ENCODE data around the gene DDX3X. TPM values are rescaled to one million over a fixed set of nuclear protein-coding genes. Genes with fewer than 3 reads are reported as not detected.

Gene DDX3X
- total and polyA plus RNA-seq, 2 of the 13 experiments (the other 11 are each of a cell fraction or from before 2014, with no cell fraction given) = 53.5 to 239 TPM

GRCh38 chrX:41381685-41382084 is 47.7 kb downstream of the DDX3X start (continued):
- peak; percentile 91 for TF ChIP-seq HNF4A (CRISPR knock-in tag; IDR thresholded peaks at IDR 0.05)
- no peak for TF ChIP-seq KDM3A (CRISPR knock-in tag; IDR thresholded peaks at IDR 0.05; ENCODE audit: low read depth)
- TF ChIP-seq STAT5B (CRISPR knock-in tag; IDR thresholded peaks at IDR 0.05) = no peak
- no peak for TF ChIP-seq SMC3 (IDR thresholded peaks at IDR 0.05; ENCODE audit: low read length)
- no peak for TF ChIP-seq CEBPZ (IDR thresholded peaks at IDR 0.05; ENCODE audit: low read length)
- TF ChIP-seq RCOR2 (CRISPR knock-in tag; IDR thresholded peaks at IDR 0.05) = no peak
- peak; percentile 65 for TF ChIP-seq HOXA3 (CRISPR knock-in tag; IDR thresholded peaks at IDR 0.05)
- no peak for TF ChIP-seq MTF2 (CRISPR knock-in tag; IDR thresholded peaks at IDR 0.05; ENCODE audit: borderline replicate concordance)
- TF ChIP-seq GPBP1L1 (CRISPR knock-in tag; IDR thresholded peaks at IDR 0.05) = no peak
- TF ChIP-seq ZNF350 (CRISPR knock-in tag; IDR thresholded peaks at IDR 0.05; ENCODE audit: borderline replicate concordance, low read depth) = 0 out of 2 replicates have a peak, but pooled peaks have one; percentile 38
- no peak for TF ChIP-seq ZNF260 (CRISPR knock-in tag; IDR thresholded peaks at IDR 0.05; ENCODE audit: borderline replicate concordance, low read depth)
- TF ChIP-seq ZNF10 (CRISPR knock-in tag; IDR thresholded peaks at IDR 0.05; ENCODE audit: borderline replicate concordance, low read depth) = no peak
- peak; percentile 49 for TF ChIP-seq ZNF687 (CRISPR knock-in tag; IDR thresholded peaks at IDR 0.05)
- TF ChIP-seq ZNF354B (CRISPR knock-in tag; IDR thresholded peaks at IDR 0.05) = no peak
- TF ChIP-seq LCORL (IDR thresholded peaks at IDR 0.05) = no peak
- TF ChIP-seq LCORL (CRISPR knock-in tag; IDR thresholded peaks at IDR 0.05) = peak; percentile 90
- TF ChIP-seq ZNF263 (CRISPR knock-in tag; IDR thresholded peaks at IDR 0.05) = peak; percentile 88
- no peak for TF ChIP-seq ZNF547 (CRISPR knock-in tag; IDR thresholded peaks at IDR 0.05)
- peak; percentile 60; the same call in 1 of the 2 replicates for TF ChIP-seq HMG20A (CRISPR knock-in tag; IDR thresholded peaks at IDR 0.05; ENCODE audit: borderline replicate concordance)
- TF ChIP-seq HNRNPH1 (optimal IDR thresholded peaks at IDR 0.05; ENCODE audit: low read depth, low read length) = no peak
- TF ChIP-seq CSRNP1 (CRISPR knock-in tag; IDR thresholded peaks at IDR 0.05) = no peak

Measured in HepG2 (cell line).